ENCODE data around the gene FMO2.
"Not testable (repeated sequence)": the region's sequence is repeated elsewhere in the genome, so short reads cannot be mapped to it uniquely, and the experiment has no call there.

Gene FMO2

GRCh38 chr1:171220081-171220420 is 35.0 kb downstream of the FMO2 start:
- no peaks in the 10 kb centered on the region for H3K4me1 ChIP-seq
- H3K9me3 ChIP-seq (ENCODE audit: control insufficient read depth, low read length): peaks cover 2% of the 10 kb centered on the region
- H3K27ac ChIP-seq: no peak overlapping the region
- H3K36me3 ChIP-seq (ENCODE audit: control insufficient read depth, insufficient read depth, low read length): no peaks in the 10 kb centered on the region
- no peaks in the 10 kb centered on the region for H3K27me3 ChIP-seq (ENCODE audit: control insufficient read depth, insufficient read depth, low read length)
- no peak overlapping the region for H2AFZ ChIP-seq
- H3K79me2 ChIP-seq: no peaks in the 10 kb centered on the region
- no peak for TF ChIP-seq CTCF (IDR thresholded peaks at IDR 0.05)
- no peak overlapping the region for H3K4me2 ChIP-seq (ENCODE audit: low read length)
- H3K4me3 ChIP-seq (ENCODE audit: low read depth, low read length): no peak overlapping the region
- H3K9ac ChIP-seq: no peak overlapping the region

- H3K9me3 ChIP-seq (ENCODE audit: control insufficient read depth, low read length): peaks cover 2% of the 10 kb centered on the region
- no peak overlapping the region for H3K9ac ChIP-seq
- H3K4me3 ChIP-seq (ENCODE audit: low read depth, low read length): no peak overlapping the region
- no peak for TF ChIP-seq CTCF (IDR thresholded peaks at IDR 0.05)
- H3K4me2 ChIP-seq (ENCODE audit: low read length): no peak overlapping the region
- no peak overlapping the region for H3K27ac ChIP-seq
- H3K4me1 ChIP-seq: no peaks in the 10 kb centered on the region
- H3K36me3 ChIP-seq (ENCODE audit: control insufficient read depth, insufficient read depth, low read length): no peaks in the 10 kb centered on the region
- H2AFZ ChIP-seq: no peak overlapping the region
- no peaks in the 10 kb centered on the region for H3K27me3 ChIP-seq (ENCODE audit: control insufficient read depth, insufficient read depth, low read length)
- no peaks in the 10 kb centered on the region for H3K79me2 ChIP-seq
Measured at GRCh38 chr1:171220581-171221054, 35.5 kb downstream of the FMO2 start.

GRCh38 chr1:171221665-171222591 is 36.8 kb downstream of the FMO2 start:
- no peak for TF ChIP-seq CTCF (IDR thresholded peaks at IDR 0.05)
- Histone ChIP-seq H3K27me3 (ENCODE audit: control insufficient read depth, insufficient read depth, low read length) (no peaks in the 10 kb centered on the region), H3K79me2 (no peaks in the 10 kb centered on the region), H3K9me3 (ENCODE audit: control insufficient read depth, low read length) (peaks cover 2% of the 10 kb centered on the region), H3K36me3 (ENCODE audit: control insufficient read depth, insufficient read depth, low read length) (no peaks in the 10 kb centered on the region), H3K4me2 (ENCODE audit: low read length) (no peak overlapping the region), H3K27ac (no peak overlapping the region), H2AFZ (no peak overlapping the region), H3K4me3 (ENCODE audit: low read depth, low read length) (no peak overlapping the region), H3K4me1 (no peaks in the 10 kb centered on the region), H3K9ac (no peak overlapping the region)

- no peak overlapping the region for H3K4me3 ChIP-seq (ENCODE audit: low read depth, low read length)
- no peaks in the 10 kb centered on the region for H3K36me3 ChIP-seq (ENCODE audit: control insufficient read depth, insufficient read depth, low read length)
- TF ChIP-seq CTCF (IDR thresholded peaks at IDR 0.05): no peak
- peaks cover 2% of the 10 kb centered on the region for H3K9me3 ChIP-seq (ENCODE audit: control insufficient read depth, low read length)
- H3K27ac ChIP-seq: no peak overlapping the region
- H3K79me2 ChIP-seq: no peaks in the 10 kb centered on the region
- H3K4me2 ChIP-seq (ENCODE audit: low read length): no peak overlapping the region
- no peaks in the 10 kb centered on the region for H3K4me1 ChIP-seq
- H3K27me3 ChIP-seq (ENCODE audit: control insufficient read depth, insufficient read depth, low read length): no peaks in the 10 kb centered on the region
- no peak overlapping the region for H2AFZ ChIP-seq
- no peak overlapping the region for H3K9ac ChIP-seq
Measured at GRCh38 chr1:171222936-171223335, 37.8 kb downstream of the FMO2 start.

- H3K27me3 ChIP-seq (ENCODE audit: control insufficient read depth, insufficient read depth, low read length); H3K4me1 ChIP-seq; H3K9me3 ChIP-seq (ENCODE audit: control insufficient read depth, low read length); H2AFZ ChIP-seq; H3K4me2 ChIP-seq (ENCODE audit: low read length); H3K36me3 ChIP-seq (ENCODE audit: control insufficient read depth, insufficient read depth, low read length); H3K79me2 ChIP-seq; H3K27ac ChIP-seq; H3K9ac ChIP-seq; H3K4me3 ChIP-seq (ENCODE audit: low read depth, low read length): not testable (repeated sequence)
Measured at GRCh38 chr1:171224257-171224656, 39.2 kb downstream of the FMO2 start.
